Uterus (tissue), 2 donors: Measurements from ENCODE around the gene MYH14.

ENCODE experiments used
- POLR2A ChIP-seq, 2 donors: fragments of 450-650 bp; IDR thresholded peaks; one replicate each; pipeline ENCODE4 v1.6.1; 2016; ENCODE audit warnings: antibody characterized with exemption in 2 of 2, mild to moderate bottlenecking in 1 of 2, moderate library complexity in 1 of 2
- TF ChIP-seq, protein P1 (sequence below), 4 experiments: fragments of 200-600 bp in 2 of 4; fragments of 450-650 bp in 2 of 4; sonication (generic) in 2 of 4; IDR thresholded peaks; one replicate each; pipeline ENCODE4 v1.5.1; 2016 to 2019; ENCODE audit warnings: antibody characterized with exemption in 4 of 4, mild to moderate bottlenecking in 2 of 4, moderate library complexity in 1 of 4

DNA sequence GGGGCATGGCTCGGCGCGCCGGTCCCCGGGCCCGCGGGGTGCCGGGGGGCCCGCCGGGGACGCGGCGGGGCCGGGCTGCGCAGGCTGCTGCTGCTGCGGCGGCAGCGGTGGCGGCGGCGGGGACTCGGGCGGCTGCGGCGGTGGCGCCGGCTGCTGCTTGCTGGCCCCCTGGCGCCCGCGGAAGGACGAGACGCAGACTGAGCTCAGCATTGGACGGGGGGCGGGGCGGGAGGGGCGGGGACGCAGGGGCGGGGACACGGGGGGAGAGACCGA lies 125.4 kb downstream of the MYH14 start:
- TF ChIP-seq, protein P1, sequence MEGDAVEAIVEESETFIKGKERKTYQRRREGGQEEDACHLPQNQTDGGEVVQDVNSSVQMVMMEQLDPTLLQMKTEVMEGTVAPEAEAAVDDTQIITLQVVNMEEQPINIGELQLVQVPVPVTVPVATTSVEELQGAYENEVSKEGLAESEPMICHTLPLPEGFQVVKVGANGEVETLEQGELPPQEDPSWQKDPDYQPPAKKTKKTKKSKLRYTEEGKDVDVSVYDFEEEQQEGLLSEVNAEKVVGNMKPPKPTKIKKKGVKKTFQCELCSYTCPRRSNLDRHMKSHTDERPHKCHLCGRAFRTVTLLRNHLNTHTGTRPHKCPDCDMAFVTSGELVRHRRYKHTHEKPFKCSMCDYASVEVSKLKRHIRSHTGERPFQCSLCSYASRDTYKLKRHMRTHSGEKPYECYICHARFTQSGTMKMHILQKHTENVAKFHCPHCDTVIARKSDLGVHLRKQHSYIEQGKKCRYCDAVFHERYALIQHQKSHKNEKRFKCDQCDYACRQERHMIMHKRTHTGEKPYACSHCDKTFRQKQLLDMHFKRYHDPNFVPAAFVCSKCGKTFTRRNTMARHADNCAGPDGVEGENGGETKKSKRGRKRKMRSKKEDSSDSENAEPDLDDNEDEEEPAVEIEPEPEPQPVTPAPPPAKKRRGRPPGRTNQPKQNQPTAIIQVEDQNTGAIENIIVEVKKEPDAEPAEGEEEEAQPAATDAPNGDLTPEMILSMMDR (IDR thresholded peaks at IDR 0.05): no peak
- TF ChIP-seq POLR2A (IDR thresholded peaks at IDR 0.05): no peak
